Bronchial epithelial cell (primary cell): Measurements from ENCODE around the gene LAG3. TPM values are rescaled to one million over a fixed set of nuclear protein-coding genes. Genes with fewer than 3 reads are reported as not detected.

Source experiments
- DNase-seq: peaks from one replicate; pipeline ENCODE4 v3.0.0-alpha.2; 2010; ENCODE audit warnings: low read depth
- FAIRE-seq: peaks from 2 replicates; lab custom pipeline; 2011; peaks lifted over from hg19 to GRCh38; lab: Jason Lieb, UNC
- H3K27me3 ChIP-seq: 2 replicates; pipeline ENCODE4 v1.5.1; 2011; ENCODE audit warnings: low read length; ENCODE audit not compliant: control insufficient read depth, insufficient read depth
- H3K36me3 ChIP-seq: 2 replicates; pipeline ENCODE4 v1.5.1; 2011; ENCODE audit warnings: low read length; ENCODE audit not compliant: control insufficient read depth, insufficient read depth
- H3K4me3 ChIP-seq: 2 replicates; pipeline ENCODE4 v1.5.1; 2011; ENCODE audit warnings: mild to moderate bottlenecking, low read depth, low read length, control low read depth
- total RNA-seq: library from RNA; depleted of rRNA; stranded (reverse); fragments of >200 nt; gene quantifications from 2 replicates; pipeline ENCODE4 v1.2.1, GENCODE V29; 2014
- TF ChIP-seq, protein P1 (sequence below): IDR thresholded peaks from 2 replicates; pipeline ENCODE4 v1.5.1; 2011; ENCODE audit warnings: mild to moderate bottlenecking, moderate library complexity, low read length, control low read depth, inconsistent platforms; ENCODE audit not compliant: insufficient read depth, severe bottlenecking

The LAG3 gene
- total RNA-seq, 1 donor from 2014 or later: not detected

DNA sequence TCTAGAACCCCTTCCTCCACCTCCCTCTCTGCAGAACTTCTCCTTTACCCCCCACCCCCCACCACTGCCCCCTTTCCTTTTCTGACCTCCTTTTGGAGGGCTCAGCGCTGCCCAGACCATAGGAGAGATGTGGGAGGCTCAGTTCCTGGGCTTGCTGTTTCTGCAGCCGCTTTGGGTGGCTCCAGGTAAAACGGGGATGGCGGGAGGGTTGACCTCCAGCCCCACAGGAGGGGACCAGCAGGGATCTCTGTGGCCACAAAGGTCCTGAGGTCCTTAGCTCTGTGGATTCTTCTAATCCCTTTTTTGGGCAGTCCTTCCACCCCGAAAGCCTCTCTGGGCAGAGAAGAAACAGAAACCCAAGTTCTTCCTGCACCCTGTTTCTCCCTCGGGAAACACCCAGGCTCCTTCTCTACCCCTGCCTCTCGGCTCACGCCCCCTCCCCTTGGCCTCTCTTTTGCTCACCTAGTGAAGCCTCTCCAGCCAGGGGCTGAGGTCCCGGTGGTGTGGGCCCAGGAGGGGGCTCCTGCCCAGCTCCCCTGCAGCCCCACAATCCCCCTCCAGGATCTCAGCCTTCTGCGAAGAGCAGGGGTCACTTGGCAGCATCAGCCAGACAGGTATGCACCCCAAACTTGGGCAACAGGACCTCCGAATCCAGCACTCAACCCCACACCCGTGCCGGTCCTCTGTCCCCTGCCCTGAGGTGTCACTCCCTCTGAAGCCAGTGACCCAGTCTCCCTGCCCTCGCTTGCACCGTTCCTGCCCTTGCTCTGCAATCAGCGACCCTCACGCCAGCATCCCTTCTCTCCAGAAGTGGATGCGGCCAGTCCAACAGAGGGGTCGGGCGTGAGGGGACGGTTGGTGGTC is 638 bp downstream of the LAG3 start:
- H3K4me3 ChIP-seq: no peak overlapping the region
- no peak for FAIRE-seq
- TF ChIP-seq, protein P1, sequence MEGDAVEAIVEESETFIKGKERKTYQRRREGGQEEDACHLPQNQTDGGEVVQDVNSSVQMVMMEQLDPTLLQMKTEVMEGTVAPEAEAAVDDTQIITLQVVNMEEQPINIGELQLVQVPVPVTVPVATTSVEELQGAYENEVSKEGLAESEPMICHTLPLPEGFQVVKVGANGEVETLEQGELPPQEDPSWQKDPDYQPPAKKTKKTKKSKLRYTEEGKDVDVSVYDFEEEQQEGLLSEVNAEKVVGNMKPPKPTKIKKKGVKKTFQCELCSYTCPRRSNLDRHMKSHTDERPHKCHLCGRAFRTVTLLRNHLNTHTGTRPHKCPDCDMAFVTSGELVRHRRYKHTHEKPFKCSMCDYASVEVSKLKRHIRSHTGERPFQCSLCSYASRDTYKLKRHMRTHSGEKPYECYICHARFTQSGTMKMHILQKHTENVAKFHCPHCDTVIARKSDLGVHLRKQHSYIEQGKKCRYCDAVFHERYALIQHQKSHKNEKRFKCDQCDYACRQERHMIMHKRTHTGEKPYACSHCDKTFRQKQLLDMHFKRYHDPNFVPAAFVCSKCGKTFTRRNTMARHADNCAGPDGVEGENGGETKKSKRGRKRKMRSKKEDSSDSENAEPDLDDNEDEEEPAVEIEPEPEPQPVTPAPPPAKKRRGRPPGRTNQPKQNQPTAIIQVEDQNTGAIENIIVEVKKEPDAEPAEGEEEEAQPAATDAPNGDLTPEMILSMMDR: no peak
- peaks cover 7% of the 10 kb centered on the region for H3K36me3 ChIP-seq
- H3K27me3 ChIP-seq: no peaks in the 10 kb centered on the region
- no peak for DNase-seq

DNA sequence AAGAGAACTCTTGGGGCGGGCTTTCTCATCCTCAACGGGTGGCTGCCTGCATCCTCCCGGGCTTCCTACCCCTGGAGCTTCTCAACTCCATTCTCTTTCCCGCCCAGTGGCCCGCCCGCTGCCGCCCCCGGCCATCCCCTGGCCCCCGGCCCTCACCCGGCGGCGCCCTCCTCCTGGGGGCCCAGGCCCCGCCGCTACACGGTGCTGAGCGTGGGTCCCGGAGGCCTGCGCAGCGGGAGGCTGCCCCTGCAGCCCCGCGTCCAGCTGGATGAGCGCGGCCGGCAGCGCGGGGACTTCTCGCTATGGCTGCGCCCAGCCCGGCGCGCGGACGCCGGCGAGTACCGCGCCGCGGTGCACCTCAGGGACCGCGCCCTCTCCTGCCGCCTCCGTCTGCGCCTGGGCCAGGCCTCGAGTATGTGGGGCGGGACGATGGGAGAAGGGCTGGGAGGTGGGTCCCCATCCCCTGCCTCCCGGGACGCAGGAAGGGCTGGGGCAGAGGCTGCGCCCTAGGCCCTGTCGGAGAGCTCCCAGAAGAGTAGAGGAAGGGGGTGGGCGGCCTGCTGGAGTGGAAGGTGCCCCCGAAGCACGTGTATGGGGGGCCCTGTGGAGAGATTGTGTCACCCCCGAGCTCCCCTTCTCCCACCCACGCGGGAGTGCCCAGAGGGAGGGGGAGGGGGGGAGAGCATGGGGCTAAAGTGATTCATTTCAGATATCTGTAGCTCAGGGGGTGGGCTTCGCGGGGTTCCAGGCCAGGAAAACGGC is 1.5 kb downstream of the LAG3 start:
- TF ChIP-seq, protein P1: no peak

DNA sequence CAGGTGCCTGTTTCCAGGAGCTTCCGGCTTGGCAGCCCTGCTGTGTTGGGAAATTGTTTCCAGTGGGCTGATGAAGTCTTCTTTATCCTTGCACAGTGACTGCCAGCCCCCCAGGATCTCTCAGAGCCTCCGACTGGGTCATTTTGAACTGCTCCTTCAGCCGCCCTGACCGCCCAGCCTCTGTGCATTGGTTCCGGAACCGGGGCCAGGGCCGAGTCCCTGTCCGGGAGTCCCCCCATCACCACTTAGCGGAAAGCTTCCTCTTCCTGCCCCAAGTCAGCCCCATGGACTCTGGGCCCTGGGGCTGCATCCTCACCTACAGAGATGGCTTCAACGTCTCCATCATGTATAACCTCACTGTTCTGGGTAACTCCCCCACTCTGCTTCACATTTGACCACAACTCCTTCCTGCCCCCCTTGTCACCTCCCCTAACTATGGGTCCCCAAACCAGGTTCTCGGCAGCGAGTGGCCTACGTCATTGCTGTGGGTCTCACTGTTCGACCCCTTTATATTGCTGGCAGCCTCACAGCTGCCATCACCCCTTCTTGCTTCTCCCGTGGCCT is 2.3 kb downstream of the LAG3 start:
- Histone ChIP-seq H3K27me3 (no peaks in the 10 kb centered on the region), H3K36me3 (peaks cover 6% of the 10 kb centered on the region), H3K4me3 (no peak overlapping the region)
- DNase-seq (no peak), FAIRE-seq (no peak)
- TF ChIP-seq, protein P1: no peak

More for the DNA sequence above, 1.5 kb downstream of the LAG3 start:
- no peak overlapping the region for H3K4me3 ChIP-seq
- DNase-seq: no peak
- peaks cover 7% of the 10 kb centered on the region for H3K36me3 ChIP-seq
- FAIRE-seq: no peak
- no peaks in the 10 kb centered on the region for H3K27me3 ChIP-seq

DNA sequence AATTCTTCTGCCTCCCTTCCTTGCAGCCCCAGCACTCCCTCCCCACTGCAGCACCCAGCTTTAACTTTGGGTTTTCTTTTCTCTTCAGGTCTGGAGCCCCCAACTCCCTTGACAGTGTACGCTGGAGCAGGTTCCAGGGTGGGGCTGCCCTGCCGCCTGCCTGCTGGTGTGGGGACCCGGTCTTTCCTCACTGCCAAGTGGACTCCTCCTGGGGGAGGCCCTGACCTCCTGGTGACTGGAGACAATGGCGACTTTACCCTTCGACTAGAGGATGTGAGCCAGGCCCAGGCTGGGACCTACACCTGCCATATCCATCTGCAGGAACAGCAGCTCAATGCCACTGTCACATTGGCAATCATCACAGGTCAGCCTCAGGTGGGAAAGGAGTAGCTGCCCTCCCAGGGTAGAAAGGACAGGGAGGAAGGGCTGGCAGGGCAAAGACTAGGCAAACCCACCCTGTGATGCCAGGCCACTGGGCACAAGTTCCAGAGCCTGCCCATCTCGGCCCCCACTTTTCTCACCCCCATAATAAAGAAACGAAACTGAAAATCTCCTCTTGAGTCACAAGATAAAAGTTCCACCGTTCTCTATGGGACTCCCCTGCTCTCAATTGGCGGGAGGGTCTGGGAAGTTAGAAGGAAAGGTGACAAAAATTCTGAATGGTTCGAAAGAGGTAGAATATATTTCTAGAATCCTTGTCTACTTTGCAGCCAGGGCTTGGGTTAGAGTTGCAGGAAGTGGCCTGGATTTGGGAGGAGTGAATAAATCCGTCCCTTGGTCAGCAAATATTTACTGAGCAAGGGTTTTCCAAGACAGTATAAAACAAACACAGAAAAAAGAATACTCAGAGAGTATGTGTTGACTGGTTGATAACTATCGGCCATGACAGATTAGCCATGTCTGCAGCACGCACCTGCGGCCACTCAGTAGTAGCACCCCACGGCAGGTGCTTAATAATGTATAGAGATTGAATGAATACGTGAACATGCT is 3.2 kb downstream of the LAG3 start:
- H3K4me3 ChIP-seq: no peak overlapping the region
- peaks cover under 1% of the 10 kb centered on the region for H3K36me3 ChIP-seq
- no peaks in the 10 kb centered on the region for H3K27me3 ChIP-seq
- FAIRE-seq: no peak
- TF ChIP-seq, protein P1: no peak
- no peak for DNase-seq

DNA sequence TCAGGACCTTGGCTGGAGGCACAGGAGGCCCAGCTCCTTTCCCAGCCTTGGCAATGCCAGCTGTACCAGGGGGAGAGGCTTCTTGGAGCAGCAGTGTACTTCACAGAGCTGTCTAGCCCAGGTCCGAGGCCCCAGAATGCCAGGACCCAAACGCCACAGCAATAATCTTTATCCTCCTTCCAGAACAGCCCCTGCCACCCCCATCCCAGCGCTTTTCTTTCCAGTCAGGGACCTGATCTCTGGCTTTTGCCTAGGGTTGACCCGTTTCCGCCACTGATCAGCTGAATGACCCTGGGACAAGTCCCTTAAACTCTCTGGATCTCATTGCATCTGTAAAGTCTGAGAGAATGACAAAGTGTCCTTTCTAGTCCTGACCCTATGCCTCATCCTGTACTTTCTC is 5.1 kb downstream of the LAG3 start:
- H3K27me3 ChIP-seq: no peaks in the 10 kb centered on the region
- H3K4me3 ChIP-seq: no peak overlapping the region
- H3K36me3 ChIP-seq: no peaks in the 10 kb centered on the region
- TF ChIP-seq, protein P1: no peak
- FAIRE-seq (no peak), DNase-seq (no peak)
